Measurements from ENCODE around the gene RTP5. TPM values are rescaled to one million over a fixed set of nuclear protein-coding genes. Genes with fewer than 3 reads are reported as not detected.

Gene RTP5
- total RNA-seq, 1 donor from 2014 or later: not detected

GRCh38 chr2:241867776-241868420 lies 1.6 kb upstream of the RTP5 start:
- Mint-ChIP-seq H3K9me3 (peaks cover 5% of the 10 kb centered on the region), H3K27me3 (peaks cover 25% of the 10 kb centered on the region), H3K4me1 (ENCODE audit: unreplicated experiment) (peaks cover 8% of the 10 kb centered on the region), H3K4me3 (no peak overlapping the region), H3K36me3 (no peaks in the 10 kb centered on the region), H3K27ac (no peak overlapping the region)
- TF ChIP-seq CTCF (conservative IDR thresholded peaks at IDR 0.05): no peak
- no peak for DNase-seq (ENCODE audit: extremely low spot score, unreplicated experiment)

DNA sequence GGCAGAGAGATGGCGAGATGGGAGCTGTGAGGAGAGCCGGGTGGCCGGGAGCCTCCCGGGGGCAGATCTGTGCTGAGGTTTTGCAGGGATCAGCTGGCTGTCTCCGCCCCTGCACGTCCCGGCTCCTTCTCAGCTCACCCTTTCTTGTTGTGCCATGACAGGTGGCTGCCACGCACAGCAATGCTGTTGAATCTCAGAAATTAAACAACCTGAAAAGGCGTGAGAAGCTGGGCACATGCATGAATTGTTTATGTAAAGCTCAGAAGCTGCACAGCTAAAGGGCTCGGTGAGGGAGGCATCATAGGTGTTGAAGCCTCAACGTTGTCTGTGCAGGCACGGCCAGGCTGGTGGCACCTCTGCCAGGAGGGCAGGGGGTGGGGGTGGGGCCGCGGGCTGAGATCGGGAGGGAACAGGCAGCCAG lies 858 bp upstream of the RTP5 start:
- Mint-ChIP-seq H3K27me3 (peaks cover 25% of the 10 kb centered on the region), H3K4me1 (ENCODE audit: unreplicated experiment) (peaks cover 8% of the 10 kb centered on the region), H3K9me3 (peaks cover 5% of the 10 kb centered on the region), H3K4me3 (no peak overlapping the region), H3K27ac (no peak overlapping the region), H3K36me3 (no peaks in the 10 kb centered on the region)
- no peak for TF ChIP-seq CTCF (conservative IDR thresholded peaks at IDR 0.05)
- DNase-seq (ENCODE audit: extremely low spot score, unreplicated experiment): no peak

- Mint-ChIP-seq H3K27me3 (peaks cover 12% of the 10 kb centered on the region), H3K4me1 (ENCODE audit: unreplicated experiment) (peaks cover 8% of the 10 kb centered on the region), H3K36me3 (no peaks in the 10 kb centered on the region), H3K4me3 (no peak overlapping the region), H3K9me3 (no peaks in the 10 kb centered on the region), H3K27ac (no peak overlapping the region)
- DNase-seq (ENCODE audit: extremely low spot score, unreplicated experiment): no peak
- no peak for TF ChIP-seq CTCF (conservative IDR thresholded peaks at IDR 0.05)
These were observed 582 bp downstream of the RTP5 start for GRCh38 chr2:241870081-241870541.

DNA sequence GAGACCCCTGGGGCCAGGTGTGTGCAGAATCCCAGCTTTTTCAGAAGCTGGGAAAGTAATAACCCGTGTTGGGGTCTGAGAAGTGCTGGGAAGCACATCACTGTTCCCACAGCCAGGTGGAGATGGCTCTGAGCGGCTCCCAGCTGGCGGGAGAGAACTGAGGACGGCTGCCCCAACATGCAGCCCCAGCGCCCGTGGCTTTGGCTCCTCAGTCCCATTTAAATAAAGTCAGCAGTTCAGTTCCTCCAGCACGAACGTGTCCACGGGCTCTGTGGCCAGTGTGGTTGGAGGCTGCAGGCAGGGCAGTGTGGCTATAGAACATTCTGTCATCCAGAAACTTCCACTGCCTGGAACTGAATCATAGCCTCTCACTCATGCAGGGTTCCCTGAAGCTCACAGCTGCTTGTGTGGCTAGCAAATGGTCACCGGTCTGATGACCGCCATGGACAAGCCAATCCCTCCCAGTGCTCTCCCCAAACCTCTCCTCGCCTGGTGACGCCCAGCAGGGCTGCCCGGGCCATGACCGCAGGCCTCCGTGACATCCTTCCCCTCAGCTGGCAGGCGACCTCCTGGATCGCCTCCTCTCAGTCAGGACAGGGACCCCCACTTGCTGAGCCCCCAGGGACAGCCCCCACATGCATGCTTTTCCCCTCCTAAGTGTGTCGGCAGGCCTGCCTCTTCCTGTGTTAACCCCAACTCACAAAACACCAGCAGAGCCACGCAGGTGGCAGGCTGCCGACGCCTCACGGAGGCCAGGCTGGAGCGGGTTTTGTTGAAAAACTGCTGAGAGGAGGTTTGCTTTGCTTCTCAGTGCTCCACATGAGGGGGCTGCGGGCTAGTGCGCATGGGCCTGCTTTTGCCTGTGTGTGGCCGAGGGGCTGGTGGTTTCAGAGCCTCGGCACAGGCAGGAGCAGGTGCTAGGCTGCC lies 1.3 kb downstream of the RTP5 start:
- Mint-ChIP-seq H3K4me1 (ENCODE audit: unreplicated experiment) (peaks cover under 1% of the 10 kb centered on the region), H3K4me3 (no peak overlapping the region), H3K27me3 (peaks cover 5% of the 10 kb centered on the region), H3K9me3 (no peaks in the 10 kb centered on the region), H3K27ac (no peak overlapping the region), H3K36me3 (no peaks in the 10 kb centered on the region)
- TF ChIP-seq CTCF (conservative IDR thresholded peaks at IDR 0.05): no peak
- DNase-seq (ENCODE audit: extremely low spot score, unreplicated experiment): no peak

- Mint-ChIP-seq H3K36me3 (no peaks in the 10 kb centered on the region), H3K9me3 (no peaks in the 10 kb centered on the region), H3K4me3 (no peak overlapping the region), H3K4me1 (ENCODE audit: unreplicated experiment) (no peaks in the 10 kb centered on the region), H3K27me3 (peaks cover 3% of the 10 kb centered on the region), H3K27ac (no peak overlapping the region)
- no peak for TF ChIP-seq CTCF (conservative IDR thresholded peaks at IDR 0.05)
- DNase-seq (ENCODE audit: extremely low spot score, unreplicated experiment): no peak
These were observed 2.2 kb downstream of the RTP5 start for GRCh38 chr2:241871538-241872312.

All from type B pancreatic cell (in vitro differentiated cells).